Fibroblast of peridontal ligament (primary cell): ENCODE data around the gene SLC6A6.

Experiments used
- DNase-seq: peaks from one replicate; pipeline ENCODE4 v3.0.0-alpha.2; 2010; ENCODE audit errors: extremely low read depth

The SLC6A6 gene

GRCh38 chr3:14371573-14372474 lies 30.6 kb upstream of the SLC6A6 start:
- DNase-seq, result peak; percentile 43

- no peak for DNase-seq
Measured at GRCh38 chr3:14372587-14372986, 29.8 kb upstream of the SLC6A6 start.

- DNase-seq, result no peak
Measured at GRCh38 chr3:14373753-14374376, 28.5 kb upstream of the SLC6A6 start.

GRCh38 chr3:14374444-14374883 lies 27.9 kb upstream of the SLC6A6 start:
- DNase-seq, result no peak

- no peak for DNase-seq
Measured at GRCh38 chr3:14375192-14375591, 27.2 kb upstream of the SLC6A6 start.

GRCh38 chr3:14376348-14377043 lies 25.9 kb upstream of the SLC6A6 start:
- DNase-seq, result no peak

- no peak for DNase-seq
Measured at GRCh38 chr3:14377044-14377837, 25.2 kb upstream of the SLC6A6 start.

- no peak for DNase-seq
Measured at GRCh38 chr3:14377838-14378169, 24.6 kb upstream of the SLC6A6 start.

- DNase-seq, result no peak
Measured at GRCh38 chr3:14378415-14378814, 24.0 kb upstream of the SLC6A6 start.

- no peak for DNase-seq
Measured at GRCh38 chr3:14379843-14380242, 22.6 kb upstream of the SLC6A6 start.

- DNase-seq, result no peak
Measured at GRCh38 chr3:14386254-14386653, 16.2 kb upstream of the SLC6A6 start.

- no peak for DNase-seq
Measured at GRCh38 chr3:14388201-14388600, 14.2 kb upstream of the SLC6A6 start.

- no peak for DNase-seq
Measured at GRCh38 chr3:14389166-14389606, 13.2 kb upstream of the SLC6A6 start.

- no peak for DNase-seq
Measured at GRCh38 chr3:14389716-14390115, 12.7 kb upstream of the SLC6A6 start.

- DNase-seq, result peak; percentile 84
Measured at GRCh38 chr3:14391033-14391432, 11.4 kb upstream of the SLC6A6 start.

- DNase-seq, result no peak
Measured at GRCh38 chr3:14392231-14392630, 10.2 kb upstream of the SLC6A6 start.

- DNase-seq, result no peak
Measured at GRCh38 chr3:14392803-14393319, 9.5 kb upstream of the SLC6A6 start.

- DNase-seq, result peak; percentile 78
Measured at GRCh38 chr3:14393440-14394106, 8.8 kb upstream of the SLC6A6 start.

- no peak for DNase-seq
Measured at GRCh38 chr3:14396031-14396692, 6.2 kb upstream of the SLC6A6 start.

- no peak for DNase-seq
Measured at GRCh38 chr3:14397046-14397445, 5.4 kb upstream of the SLC6A6 start.
